ENCODE data around the gene FCER1G.
"Not testable (repeated sequence)": the region's sequence is repeated elsewhere in the genome, so short reads cannot be mapped to it uniquely, and the experiment has no call there.

Gene FCER1G

DNA sequence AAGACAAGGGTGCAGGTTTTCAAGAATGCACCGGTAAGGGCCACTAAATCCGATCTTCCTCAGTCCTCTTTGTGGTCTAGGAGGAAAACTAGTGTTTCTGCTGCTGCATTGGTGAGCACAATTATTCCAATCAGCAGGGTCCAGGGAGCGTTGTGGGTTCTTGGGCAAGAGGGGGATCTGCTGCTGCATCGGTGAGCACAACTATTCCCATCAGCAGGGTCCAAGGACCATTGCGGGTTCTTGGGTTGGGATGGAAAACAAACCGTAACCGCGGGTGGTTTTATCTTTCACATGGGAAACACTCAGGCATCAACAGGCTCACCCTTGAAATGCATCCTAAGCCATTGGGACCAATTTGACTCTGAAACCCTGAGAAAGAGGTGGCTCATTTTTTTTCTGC, 36.5 kb downstream of the FCER1G start:
- H3K9ac ChIP-seq (ENCODE audit: low read depth, low read length): no peak overlapping the region
- H3K9me3 ChIP-seq (ENCODE audit: control insufficient read depth, insufficient read depth, low read length): peaks cover 3% of the 10 kb centered on the region
- H3K4me3 ChIP-seq (ENCODE audit: low read depth, low read length): no peak overlapping the region
- no peaks in the 10 kb centered on the region for H3K36me3 ChIP-seq (ENCODE audit: control insufficient read depth, insufficient read depth, low read length)
- H3K27me3 ChIP-seq (ENCODE audit: control insufficient read depth, insufficient read depth, low read length): no peaks in the 10 kb centered on the region
- H3K4me1 ChIP-seq (ENCODE audit: control insufficient read depth, insufficient read depth, low read length): no peaks in the 10 kb centered on the region

DNA sequence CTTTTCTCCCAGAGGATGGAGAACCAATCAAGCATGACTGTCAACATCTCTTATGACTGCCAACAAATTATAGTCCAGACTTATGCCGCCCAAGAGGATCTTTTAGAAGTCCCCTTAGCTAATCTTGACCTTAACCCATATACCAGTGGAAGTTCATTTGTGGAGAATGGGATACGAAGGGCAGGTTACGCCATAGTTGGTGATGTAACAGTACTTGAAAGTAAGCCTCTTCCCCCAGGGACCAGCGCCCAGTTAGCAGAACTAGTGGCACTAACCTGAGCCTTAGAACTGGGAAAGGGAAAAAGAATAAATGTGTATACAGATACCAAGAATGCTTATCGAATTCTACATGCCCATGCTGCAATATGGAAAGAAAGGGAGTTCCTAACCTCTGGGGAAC, 40.2 kb downstream of the FCER1G start:
- H3K4me3 ChIP-seq (ENCODE audit: low read depth, low read length); H3K36me3 ChIP-seq (ENCODE audit: control insufficient read depth, insufficient read depth, low read length); H3K9ac ChIP-seq (ENCODE audit: low read depth, low read length); H3K9me3 ChIP-seq (ENCODE audit: control insufficient read depth, insufficient read depth, low read length); H3K4me1 ChIP-seq (ENCODE audit: control insufficient read depth, insufficient read depth, low read length): not testable (repeated sequence)
- peaks cover 19% of the 10 kb centered on the region for H3K27me3 ChIP-seq (ENCODE audit: control insufficient read depth, insufficient read depth, low read length)

DNA sequence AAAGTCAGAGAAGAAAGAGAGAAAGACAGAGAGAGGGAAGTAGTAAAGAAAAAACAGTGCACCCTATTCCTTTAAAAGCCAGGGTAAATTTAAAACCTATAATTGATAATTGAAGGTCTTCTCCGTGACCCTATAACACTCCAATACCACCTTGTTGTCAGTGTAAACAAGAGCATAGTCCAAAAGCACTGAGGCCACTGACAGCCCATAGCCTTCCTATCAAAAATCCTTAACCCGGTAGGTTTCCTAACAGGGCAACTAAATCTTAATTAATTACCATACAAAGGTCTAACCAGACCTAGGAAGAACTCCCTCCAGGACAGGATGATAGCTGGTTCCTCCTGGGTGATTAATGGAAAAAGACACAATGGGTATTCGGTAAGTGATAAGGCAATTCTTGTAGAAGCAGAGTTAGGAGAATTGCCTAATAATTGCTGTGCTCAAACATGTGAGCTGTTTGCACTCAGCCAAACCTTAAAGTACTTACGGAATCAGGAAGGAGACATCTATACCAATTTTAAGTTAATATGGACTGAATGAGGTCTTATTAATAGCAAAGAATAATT, 40.9 kb downstream of the FCER1G start:
- H3K4me1 ChIP-seq (ENCODE audit: control insufficient read depth, insufficient read depth, low read length): peaks cover 11% of the 10 kb centered on the region
- peaks cover 25% of the 10 kb centered on the region for H3K27me3 ChIP-seq (ENCODE audit: control insufficient read depth, insufficient read depth, low read length)
- not testable (repeated sequence) for H3K36me3 ChIP-seq (ENCODE audit: control insufficient read depth, insufficient read depth, low read length); H3K9me3 ChIP-seq (ENCODE audit: control insufficient read depth, insufficient read depth, low read length); H3K4me3 ChIP-seq (ENCODE audit: low read depth, low read length); H3K9ac ChIP-seq (ENCODE audit: low read depth, low read length)

DNA sequence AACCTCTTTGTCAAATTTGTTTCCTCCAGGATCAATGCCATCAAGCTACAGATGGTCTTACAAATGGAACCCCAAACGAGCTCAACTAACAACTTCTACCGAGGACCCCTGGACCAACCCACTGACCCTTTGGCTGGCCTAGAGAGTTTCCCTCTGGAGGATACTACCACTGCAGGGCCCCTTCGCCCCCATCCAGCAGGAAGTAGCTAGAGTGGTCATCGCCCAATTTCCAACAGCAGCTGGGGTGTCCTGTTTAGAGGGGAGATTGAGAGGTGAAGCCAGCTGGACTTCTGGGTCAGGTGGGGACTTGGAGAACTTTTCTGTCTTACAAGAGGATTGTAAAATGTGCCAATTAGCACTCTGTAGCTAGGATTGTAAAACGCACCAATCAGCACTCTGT, 42.0 kb downstream of the FCER1G start:
- Histone ChIP-seq H3K4me1 (ENCODE audit: control insufficient read depth, insufficient read depth, low read length) (peaks cover 15% of the 10 kb centered on the region), H3K27me3 (ENCODE audit: control insufficient read depth, insufficient read depth, low read length) (peaks cover 33% of the 10 kb centered on the region)
- not testable (repeated sequence) for H3K36me3 ChIP-seq (ENCODE audit: control insufficient read depth, insufficient read depth, low read length); H3K9me3 ChIP-seq (ENCODE audit: control insufficient read depth, insufficient read depth, low read length); H3K9ac ChIP-seq (ENCODE audit: low read depth, low read length); H3K4me3 ChIP-seq (ENCODE audit: low read depth, low read length)

DNA sequence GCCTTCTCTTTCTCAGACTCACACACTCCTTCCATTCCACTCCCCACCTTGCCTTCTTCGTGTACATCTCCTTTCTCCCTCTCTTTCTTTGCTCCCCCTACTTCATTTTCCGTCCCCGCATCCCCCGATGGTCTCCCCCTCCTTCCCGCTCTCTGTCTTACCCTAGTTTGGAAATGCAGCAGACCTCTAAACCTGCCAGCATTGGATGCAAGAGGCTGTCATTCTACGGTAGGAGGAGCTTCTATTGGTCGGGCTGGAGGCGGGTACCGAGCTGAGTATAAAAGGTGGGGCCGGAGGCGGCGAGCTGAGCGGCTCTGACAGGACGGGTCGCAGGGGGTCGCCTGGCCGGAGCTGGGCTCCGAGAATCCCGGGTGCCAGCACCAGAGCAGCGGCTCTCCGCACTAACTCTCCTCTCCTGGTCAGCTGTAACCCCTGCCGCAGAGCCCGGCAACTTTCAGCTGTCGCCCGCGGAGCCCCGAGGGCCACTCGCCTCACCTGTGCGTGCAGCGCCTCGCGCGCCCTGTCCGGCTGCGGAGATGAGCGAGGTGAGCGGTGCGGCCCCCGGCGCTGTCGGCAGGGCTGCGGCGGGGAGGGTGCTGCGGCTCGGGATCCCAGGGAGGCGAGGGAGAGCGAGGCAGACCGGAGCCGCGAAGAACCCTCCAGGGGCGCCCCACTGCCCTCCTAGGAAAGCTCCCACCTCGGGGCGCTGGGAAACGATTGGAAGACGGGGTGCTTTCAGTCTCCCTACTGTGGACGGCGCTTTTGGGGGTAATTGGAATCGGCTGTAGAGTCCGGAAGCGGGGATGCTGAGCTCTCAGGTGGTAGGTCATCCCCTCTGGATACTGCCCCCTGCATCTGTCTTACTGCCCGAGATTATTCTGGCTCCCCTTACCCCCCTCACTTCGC, 43.6 kb downstream of the FCER1G start, which contains the start of gene PCP4L1:
Gene PCP4L1 (plus strand): TSS at position 307 of the 906 bp plus-strand sequence. CDS start 230 bp downstream, at position 537.
- Histone ChIP-seq H3K4me1 (ENCODE audit: control insufficient read depth, insufficient read depth, low read length) (peaks cover 15% of the 10 kb centered on the region), H3K9ac (ENCODE audit: low read depth, low read length) (no peak within 1 kb of the TSS), H3K36me3 (ENCODE audit: control insufficient read depth, insufficient read depth, low read length) (no peaks in the 10 kb centered on the region), H3K9me3 (ENCODE audit: control insufficient read depth, insufficient read depth, low read length) (peaks cover 6% of the 10 kb centered on the region), H3K4me3 (ENCODE audit: low read depth, low read length) (peak within 1 kb of the TSS; percentile 67), H3K27me3 (ENCODE audit: control insufficient read depth, insufficient read depth, low read length) (peaks cover 33% of the 10 kb centered on the region)

DNA sequence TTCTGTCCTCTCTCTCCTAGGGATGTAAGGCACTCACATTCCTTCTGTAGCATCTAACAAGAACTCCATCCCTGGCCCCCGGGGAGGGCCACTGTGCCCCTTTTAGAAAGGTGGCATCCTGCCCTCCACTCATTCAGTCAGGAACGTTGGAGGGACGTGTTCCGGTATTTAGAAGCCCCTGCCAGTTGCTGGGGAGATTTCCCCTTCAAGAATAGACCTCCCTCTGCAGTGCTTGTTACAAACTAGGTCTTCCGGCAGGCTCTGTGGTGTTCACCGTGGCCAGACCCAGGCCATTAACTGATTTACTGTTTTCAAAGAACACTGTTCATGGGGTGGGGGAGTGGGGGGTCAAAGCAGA, 44.2 kb downstream of the FCER1G start:
- peaks cover 6% of the 10 kb centered on the region for H3K9me3 ChIP-seq (ENCODE audit: control insufficient read depth, insufficient read depth, low read length)
- H3K4me1 ChIP-seq (ENCODE audit: control insufficient read depth, insufficient read depth, low read length): peaks cover 15% of the 10 kb centered on the region
- H3K4me3 ChIP-seq (ENCODE audit: low read depth, low read length): peak overlapping the region; percentile 67
- no peaks in the 10 kb centered on the region for H3K36me3 ChIP-seq (ENCODE audit: control insufficient read depth, insufficient read depth, low read length)
- H3K9ac ChIP-seq (ENCODE audit: low read depth, low read length): no peak overlapping the region
- H3K27me3 ChIP-seq (ENCODE audit: control insufficient read depth, insufficient read depth, low read length): peaks cover 33% of the 10 kb centered on the region

DNA sequence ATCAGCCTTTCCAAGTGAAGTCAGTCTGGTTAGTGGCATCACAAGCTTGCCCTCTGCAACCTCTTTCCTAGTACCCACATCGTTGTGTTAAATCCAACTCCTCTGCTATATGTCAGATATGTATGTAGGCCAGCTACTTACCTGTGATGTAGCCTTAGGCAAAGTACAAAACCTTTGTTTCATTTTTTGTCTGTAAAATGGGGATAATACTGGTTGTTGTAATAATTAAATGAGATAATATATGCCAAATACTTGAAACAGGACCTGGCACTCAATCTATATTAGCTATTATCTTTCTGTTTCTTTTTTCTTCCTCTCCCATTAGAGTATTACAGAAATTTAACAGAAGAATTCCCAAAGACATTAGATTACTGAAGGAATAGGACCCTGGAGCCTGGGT, 44.7 kb downstream of the FCER1G start:
- Histone ChIP-seq H3K27me3 (ENCODE audit: control insufficient read depth, insufficient read depth, low read length) (peaks cover 33% of the 10 kb centered on the region), H3K9ac (ENCODE audit: low read depth, low read length) (no peak overlapping the region), H3K4me3 (ENCODE audit: low read depth, low read length) (no peak overlapping the region), H3K36me3 (ENCODE audit: control insufficient read depth, insufficient read depth, low read length) (no peaks in the 10 kb centered on the region), H3K9me3 (ENCODE audit: control insufficient read depth, insufficient read depth, low read length) (peaks cover 6% of the 10 kb centered on the region), H3K4me1 (ENCODE audit: control insufficient read depth, insufficient read depth, low read length) (peaks cover 15% of the 10 kb centered on the region)

DNA sequence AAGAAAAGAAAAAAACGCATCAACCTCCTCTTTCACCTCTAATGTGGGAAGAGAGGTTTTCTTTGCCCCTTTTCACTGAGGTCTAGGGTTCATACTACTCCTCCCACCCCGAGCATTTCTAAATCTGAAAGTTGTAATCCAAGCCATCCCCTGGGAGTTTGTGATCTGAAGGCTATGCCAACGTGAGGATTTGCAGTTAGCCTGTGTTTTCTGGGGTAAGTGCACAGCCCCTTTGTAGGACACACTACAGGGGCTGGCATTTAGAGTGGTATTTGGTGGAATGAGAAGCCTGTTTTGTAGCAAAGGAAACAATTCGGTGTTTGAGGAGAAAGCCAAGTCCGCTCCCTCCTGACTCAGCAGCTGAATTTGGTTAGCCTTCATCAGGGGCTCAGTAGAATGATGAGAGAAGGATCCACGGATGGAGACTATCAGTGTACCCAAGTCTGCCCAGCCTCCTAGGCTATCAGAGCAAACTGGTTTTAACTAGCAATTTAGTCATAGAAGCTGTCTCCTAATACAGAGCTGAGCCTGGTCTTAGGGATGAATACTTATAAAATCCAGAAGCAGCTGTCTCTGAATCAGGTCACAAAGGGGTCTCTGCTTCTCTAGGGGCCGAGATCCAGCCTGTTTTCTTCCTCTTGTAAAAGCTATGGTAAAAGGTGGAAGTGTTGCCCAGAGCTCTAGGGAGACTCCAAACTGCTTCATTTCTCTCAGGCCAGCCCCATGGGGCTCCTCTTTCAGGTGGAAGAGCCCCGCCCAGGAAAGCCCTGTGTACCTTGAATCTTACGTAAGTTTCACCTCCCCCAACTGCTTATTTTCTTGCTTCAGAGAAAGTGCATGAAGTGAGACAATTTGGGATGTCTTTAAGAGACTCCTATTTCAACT, 45.5 kb downstream of the FCER1G start:
- Histone ChIP-seq H3K4me1 (ENCODE audit: control insufficient read depth, insufficient read depth, low read length) (peaks cover 15% of the 10 kb centered on the region), H3K9ac (ENCODE audit: low read depth, low read length) (no peak overlapping the region), H3K9me3 (ENCODE audit: control insufficient read depth, insufficient read depth, low read length) (peaks cover 6% of the 10 kb centered on the region), H3K27me3 (ENCODE audit: control insufficient read depth, insufficient read depth, low read length) (peaks cover 33% of the 10 kb centered on the region), H3K36me3 (ENCODE audit: control insufficient read depth, insufficient read depth, low read length) (no peaks in the 10 kb centered on the region), H3K4me3 (ENCODE audit: low read depth, low read length) (no peak overlapping the region)

DNA sequence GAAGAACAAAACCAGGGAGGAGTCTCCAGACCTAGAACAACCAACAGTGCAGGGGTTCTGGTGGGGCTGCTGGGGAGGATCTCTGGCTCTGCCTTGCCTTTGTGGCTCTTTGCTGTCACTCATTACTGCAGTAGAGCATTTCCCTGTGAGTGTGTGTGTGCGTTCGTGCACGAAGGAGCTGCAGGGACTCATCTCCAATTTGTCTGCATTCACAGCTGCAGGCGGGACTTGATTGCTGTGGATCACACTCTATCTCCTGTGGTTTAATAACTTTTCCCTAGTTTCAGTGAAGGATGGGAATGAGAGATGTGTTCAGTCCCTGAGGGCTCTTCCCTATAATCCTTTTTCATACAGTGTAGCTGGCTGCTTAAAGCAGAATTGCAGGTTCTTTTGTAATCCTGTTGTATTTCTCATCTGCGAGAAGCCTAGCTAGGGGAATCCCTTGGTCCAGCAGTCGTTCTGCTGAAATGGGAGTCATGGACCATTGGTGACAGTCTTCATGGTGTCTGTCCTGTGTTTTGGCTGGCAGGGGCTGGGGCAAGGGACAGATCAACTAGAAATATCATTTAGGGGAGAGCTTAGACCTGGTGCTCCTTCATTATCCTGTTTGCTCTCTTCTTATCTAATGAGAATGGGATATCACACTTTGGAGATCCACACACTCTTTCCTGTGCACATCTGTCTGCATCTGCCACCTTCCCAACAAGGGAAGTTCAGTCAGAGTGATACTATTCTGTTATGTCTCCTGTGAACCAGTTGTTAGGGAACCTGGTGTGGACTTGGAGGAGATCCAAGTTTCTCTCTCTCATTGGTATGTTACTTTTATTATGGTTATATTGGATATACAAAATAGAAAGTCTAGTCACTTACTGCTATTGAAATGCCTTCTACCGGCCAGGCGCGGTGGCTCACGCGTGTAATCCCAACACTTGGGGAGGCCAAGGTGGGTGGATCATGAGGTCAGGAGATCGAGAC, 46.5 kb downstream of the FCER1G start:
- Histone ChIP-seq H3K4me3 (ENCODE audit: low read depth, low read length) (no peak overlapping the region), H3K27me3 (ENCODE audit: control insufficient read depth, insufficient read depth, low read length) (peaks cover 33% of the 10 kb centered on the region), H3K9ac (ENCODE audit: low read depth, low read length) (no peak overlapping the region), H3K4me1 (ENCODE audit: control insufficient read depth, insufficient read depth, low read length) (peaks cover 15% of the 10 kb centered on the region), H3K9me3 (ENCODE audit: control insufficient read depth, insufficient read depth, low read length) (peaks cover 3% of the 10 kb centered on the region), H3K36me3 (ENCODE audit: control insufficient read depth, insufficient read depth, low read length) (no peaks in the 10 kb centered on the region)

DNA sequence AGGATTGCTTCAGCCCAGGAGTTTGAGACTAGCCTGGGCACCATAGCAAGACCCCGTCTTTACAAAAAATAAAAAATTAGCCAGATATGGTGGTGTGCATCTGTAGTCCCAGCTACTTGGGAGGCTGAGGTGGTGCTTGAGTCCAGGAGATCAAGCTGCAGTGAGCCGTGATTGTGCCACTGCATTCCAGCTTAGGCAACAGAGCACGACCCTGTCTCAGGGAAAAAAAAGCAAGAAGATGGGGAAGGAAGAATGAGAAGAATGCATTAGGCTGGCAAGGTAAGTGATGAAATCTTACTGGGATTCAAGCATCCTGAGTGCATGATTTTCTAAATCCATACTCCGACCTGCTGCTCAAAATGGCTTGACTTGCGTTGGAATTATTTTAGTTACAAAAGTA, 50.2 kb downstream of the FCER1G start:
- peaks cover 13% of the 10 kb centered on the region for H3K4me1 ChIP-seq (ENCODE audit: control insufficient read depth, insufficient read depth, low read length)
- H3K36me3 ChIP-seq (ENCODE audit: control insufficient read depth, insufficient read depth, low read length): no peaks in the 10 kb centered on the region
- no peaks in the 10 kb centered on the region for H3K9me3 ChIP-seq (ENCODE audit: control insufficient read depth, insufficient read depth, low read length)
- peaks cover 14% of the 10 kb centered on the region for H3K27me3 ChIP-seq (ENCODE audit: control insufficient read depth, insufficient read depth, low read length)
- no peak overlapping the region for H3K4me3 ChIP-seq (ENCODE audit: low read depth, low read length)
- no peak overlapping the region for H3K9ac ChIP-seq (ENCODE audit: low read depth, low read length)

DNA sequence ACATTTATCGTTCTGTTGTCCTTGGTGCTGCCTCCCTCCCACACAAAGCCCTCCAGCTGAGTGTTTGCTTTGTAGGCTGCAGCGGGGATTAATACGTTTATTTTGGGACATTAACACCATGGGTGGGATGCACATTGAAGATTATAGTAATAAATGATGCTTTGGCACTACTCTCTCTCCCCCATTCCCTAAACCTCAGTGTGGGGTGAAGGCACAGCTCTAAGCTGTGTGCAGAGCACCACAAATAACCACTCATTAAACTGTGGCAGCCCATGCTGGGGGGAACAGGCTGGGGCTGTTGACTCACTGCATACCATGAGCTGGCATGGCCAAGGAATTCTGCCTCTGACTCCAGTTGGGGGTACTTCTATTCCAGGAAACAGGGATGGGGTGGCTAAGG, 51.1 kb downstream of the FCER1G start:
- H3K4me1 ChIP-seq (ENCODE audit: control insufficient read depth, insufficient read depth, low read length): peaks cover 5% of the 10 kb centered on the region
- H3K27me3 ChIP-seq (ENCODE audit: control insufficient read depth, insufficient read depth, low read length): peaks cover 7% of the 10 kb centered on the region
- H3K9me3 ChIP-seq (ENCODE audit: control insufficient read depth, insufficient read depth, low read length): no peaks in the 10 kb centered on the region
- H3K4me3 ChIP-seq (ENCODE audit: low read depth, low read length): no peak overlapping the region
- no peak overlapping the region for H3K9ac ChIP-seq (ENCODE audit: low read depth, low read length)
- H3K36me3 ChIP-seq (ENCODE audit: control insufficient read depth, insufficient read depth, low read length): no peaks in the 10 kb centered on the region

Measured in iPS-15b (cell line).